GM23248 (cell line): ENCODE results near the gene ABLIM2.

Source experiments
- EZH2 ChIP-seq: fragments of 200-600 bp; sonication (generic); IDR thresholded peaks from 2 replicates; pipeline ENCODE4 v1.6.1; 2018; ENCODE audit warnings: antibody characterized with exemption, mild to moderate bottlenecking; ENCODE audit not compliant: insufficient read depth, poor library complexity, severe bottlenecking
- EZH2phosphoT487 ChIP-seq: fragments of 200-600 bp; sonication (generic); IDR thresholded peaks from 2 replicates; pipeline ENCODE4 v1.6.1; 2018; ENCODE audit warnings: antibody characterized with exemption, moderate library complexity, mild to moderate bottlenecking, low read depth; ENCODE audit not compliant: insufficient read depth

DNA sequence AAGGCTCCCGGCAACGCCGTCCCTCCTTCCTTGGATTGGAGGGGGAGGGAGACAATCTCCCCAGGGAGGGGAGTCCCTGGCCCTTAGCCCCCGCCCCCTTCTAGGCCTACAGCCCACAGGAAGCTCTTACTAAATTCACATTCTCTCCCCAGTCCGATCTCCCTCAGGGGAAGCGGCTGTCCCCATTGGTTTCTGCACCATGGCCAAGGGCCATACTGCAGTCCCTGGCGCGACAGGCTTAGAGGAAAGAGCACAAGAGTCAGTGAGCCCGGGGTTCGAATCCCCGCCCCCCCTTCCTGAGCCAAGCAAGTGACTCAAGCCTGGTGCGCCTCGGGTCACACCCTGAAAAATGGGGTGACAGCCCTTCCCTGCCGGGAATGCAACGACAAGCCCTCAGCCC is 1.1 kb downstream of the ABLIM2 start:
- TF ChIP-seq EZH2 (no peak), EZH2phosphoT487 (no peak)
